ENCODE results near the gene MAPK6.

GRCh38 chr15:52115598-52116427, 96.8 kb downstream of the MAPK6 start:
- TF ChIP-seq CTCF (IDR thresholded peaks at IDR 0.05) (no peak), POLR2A (IDR thresholded peaks at IDR 0.05) (no peak)

All from breast epithelium (tissue), 3 donors.